Activated T-cell treated with anti-CD3 and anti-CD28 coated beads, Interleukin-2, amount 50 U/mL, for 1 hour (primary cell): ENCODE results near the gene STPG2.

ENCODE experiments used
- DNase-seq: peaks from one replicate; pipeline ENCODE4 v3.0.0-alpha.2; 2020

STPG2 gene

GRCh38 chr4:98143001-98143899 is at the start of gene STPG2:
Gene STPG2, minus strand, starts transcription at chr4:98143476.
- peak; percentile 93 for DNase-seq

GRCh38 chr4:98185279-98185678 is 42.0 kb upstream of the STPG2 start:
- no peak for DNase-seq

- DNase-seq: no peak
These were observed 38.5 kb upstream of the STPG2 start for GRCh38 chr4:98181809-98182208.

GRCh38 chr4:98179951-98180350 is 36.7 kb upstream of the STPG2 start:
- DNase-seq: no peak

GRCh38 chr4:98176531-98176930 is 33.3 kb upstream of the STPG2 start:
- no peak for DNase-seq

GRCh38 chr4:98170035-98170434 is 26.8 kb upstream of the STPG2 start:
- no peak for DNase-seq

GRCh38 chr4:98166731-98167041 is 23.4 kb upstream of the STPG2 start:
- no peak for DNase-seq

- no peak for DNase-seq
These were observed 22.9 kb upstream of the STPG2 start for GRCh38 chr4:98166025-98166730.

- DNase-seq: no peak
These were observed 19.4 kb upstream of the STPG2 start for GRCh38 chr4:98162696-98163095.

- DNase-seq: no peak
These were observed 8.1 kb upstream of the STPG2 start for GRCh38 chr4:98151145-98151924.

- no peak for DNase-seq
These were observed 7.0 kb upstream of the STPG2 start for GRCh38 chr4:98150092-98150761.

GRCh38 chr4:98148856-98149255 is 5.6 kb upstream of the STPG2 start:
- DNase-seq: no peak

GRCh38 chr4:98126141-98126540 is 17.1 kb downstream of the STPG2 start:
- DNase-seq: no peak

- no peak for DNase-seq
These were observed 17.7 kb downstream of the STPG2 start for GRCh38 chr4:98125585-98125984.

- DNase-seq: no peak
These were observed 25.9 kb downstream of the STPG2 start for GRCh38 chr4:98117363-98117762.

GRCh38 chr4:98113012-98113411 is 30.3 kb downstream of the STPG2 start:
- no peak for DNase-seq

- DNase-seq: no peak
These were observed 32.3 kb downstream of the STPG2 start for GRCh38 chr4:98110929-98111328.

GRCh38 chr4:98110214-98110613 is 33.1 kb downstream of the STPG2 start:
- DNase-seq: no peak

- no peak for DNase-seq
These were observed 40.6 kb downstream of the STPG2 start for GRCh38 chr4:98102660-98103059.

- DNase-seq: no peak
These were observed 41.3 kb downstream of the STPG2 start for GRCh38 chr4:98101988-98102387.

GRCh38 chr4:98098764-98099163 is 44.5 kb downstream of the STPG2 start:
- no peak for DNase-seq

GRCh38 chr4:98094118-98094517 is 49.2 kb downstream of the STPG2 start:
- DNase-seq: no peak

- no peak for DNase-seq
These were observed 49.6 kb downstream of the STPG2 start for GRCh38 chr4:98093662-98094061.
